Fibroblast of lung (primary cell): ENCODE measurements around the gene PDE6A.

ENCODE experiments used
- CTCF ChIP-seq, 2 donors: IDR thresholded peaks in 1 of 2; conservative IDR thresholded peaks in 1 of 2; 1 replicate in 1 of 2; 2 replicates in 1 of 2; pipeline ENCODE4 v1.5.1; 2011 to 2012; ENCODE audit warnings: low read length in 2 of 2, control low read depth in 1 of 2, inconsistent platforms in 1 of 2, low read depth in 1 of 2, mild to moderate bottlenecking in 1 of 2
- EZH2 ChIP-seq: IDR thresholded peaks from 2 replicates; pipeline ENCODE4 v1.5.1; 2012; ENCODE audit warnings: low read length, control low read depth, mild to moderate bottlenecking; ENCODE audit errors: missing control alignments

- TF ChIP-seq CTCF (conservative IDR thresholded peaks at IDR 0.05 in 1 of 2, IDR thresholded peaks at IDR 0.05 in 1 of 2; ENCODE audit: low read depth in 1 of 2, low read length in 2 of 2) (no peak), EZH2 (no peak)
Measured at GRCh38 chr5:149857499-149857898, 87.1 kb downstream of the PDE6A start.
